Measurements from ENCODE around the gene DNAH9.

GRCh38 chr17:11921296-11921695 lies 323.0 kb downstream of the DNAH9 start:
- no peak for TF ChIP-seq TAF1 (IDR thresholded peaks at IDR 0.05; ENCODE audit: borderline replicate concordance, low read depth, low read length)
- TF ChIP-seq POLR2AphosphoS5 (IDR thresholded peaks at IDR 0.05; ENCODE audit: low read depth, low read length), result no peak
